ENCODE results near the gene MYO7A.

DNA sequence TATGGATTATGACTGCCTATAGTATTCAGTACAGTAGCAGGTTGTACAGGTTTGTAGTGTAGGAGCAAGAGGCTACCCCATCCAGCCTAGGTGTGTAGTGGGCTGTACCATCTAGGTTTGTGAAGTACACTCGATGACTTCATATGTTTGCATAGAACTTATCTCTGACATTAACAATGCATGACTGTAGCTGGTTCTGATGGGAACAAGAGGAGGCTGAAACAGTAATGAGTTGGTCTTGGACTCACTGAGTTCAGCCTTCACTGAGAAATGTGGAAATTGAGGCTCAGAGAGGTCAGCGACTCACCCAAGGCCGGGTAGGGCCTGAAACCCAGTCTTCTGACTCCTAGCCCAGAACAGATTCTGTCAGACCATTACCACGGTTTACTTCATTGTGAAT is 13.0 kb downstream of the MYO7A start:
- TF ChIP-seq EZH2 (IDR thresholded peaks at IDR 0.05) (no peak), EZH2phosphoT487 (IDR thresholded peaks at IDR 0.05) (no peak)
- TF ChIP-seq, protein P1, sequence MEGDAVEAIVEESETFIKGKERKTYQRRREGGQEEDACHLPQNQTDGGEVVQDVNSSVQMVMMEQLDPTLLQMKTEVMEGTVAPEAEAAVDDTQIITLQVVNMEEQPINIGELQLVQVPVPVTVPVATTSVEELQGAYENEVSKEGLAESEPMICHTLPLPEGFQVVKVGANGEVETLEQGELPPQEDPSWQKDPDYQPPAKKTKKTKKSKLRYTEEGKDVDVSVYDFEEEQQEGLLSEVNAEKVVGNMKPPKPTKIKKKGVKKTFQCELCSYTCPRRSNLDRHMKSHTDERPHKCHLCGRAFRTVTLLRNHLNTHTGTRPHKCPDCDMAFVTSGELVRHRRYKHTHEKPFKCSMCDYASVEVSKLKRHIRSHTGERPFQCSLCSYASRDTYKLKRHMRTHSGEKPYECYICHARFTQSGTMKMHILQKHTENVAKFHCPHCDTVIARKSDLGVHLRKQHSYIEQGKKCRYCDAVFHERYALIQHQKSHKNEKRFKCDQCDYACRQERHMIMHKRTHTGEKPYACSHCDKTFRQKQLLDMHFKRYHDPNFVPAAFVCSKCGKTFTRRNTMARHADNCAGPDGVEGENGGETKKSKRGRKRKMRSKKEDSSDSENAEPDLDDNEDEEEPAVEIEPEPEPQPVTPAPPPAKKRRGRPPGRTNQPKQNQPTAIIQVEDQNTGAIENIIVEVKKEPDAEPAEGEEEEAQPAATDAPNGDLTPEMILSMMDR (IDR thresholded peaks at IDR 0.05) = no peak
